K562 (cell line): ENCODE results near the gene ERRFI1. TPM values are rescaled to one million over a fixed set of nuclear protein-coding genes. Genes with fewer than 3 reads are reported as not detected.

Source experiments
- ATAC-seq: fragments of 200-7000 bp; cut with Tn5 transposase; 3 replicates; pipeline ENCODE4 v1.9.1; 2020; ENCODE audit warnings: moderate library complexity
- BruUV-seq: library from RNA; stranded (reverse); fragments of 400-500 nt; replicated peaks from 2 replicates; lab custom pipeline; 2021; lab: Mats Ljungman, UMichigan
- CTCF ChIA-PET: fragments of 300-600 bp; formaldehyde crosslinking; extraction: SDS; loops from one replicate; lab custom pipeline; 2021; ENCODE audit warnings: low intra/inter-chr PET ratio; lab: Yijun Ruan, JAX
- POLR2A ChIA-PET: fragments of 300-600, 350-650 bp; sonication (Branson Sonifier 250); formaldehyde crosslinking; extraction: SDS; loops from one replicate; lab custom pipeline; 2021; ENCODE audit warnings: antibody characterized with exemption, inconsistent platforms; lab: Yijun Ruan, JAX
- DNase-seq, 4 experiments: peaks; one replicate each; pipeline versions ENCODE4 v3.0.0 to v3.0.0-alpha.2; 2011 to 2018; ENCODE audit warnings: low spot score in 3 of 4, mixed read lengths in 3 of 4; ENCODE audit errors: extremely low read depth in 1 of 4
- FAIRE-seq: peaks from 2 replicates; lab custom pipeline; 2011; peaks lifted over from hg19 to GRCh38; lab: Jason Lieb, UNC
- H2AFZ ChIP-seq: 2 replicates; pipeline ENCODE4 v1.6.0; 2011; ENCODE audit warnings: low read depth, low read length, control low read depth, inconsistent platforms
- H3K27ac ChIP-seq: fragments of 200-600 bp; 3 replicates; pipeline ENCODE4 v1.8.0; 2011; ENCODE audit warnings: low read depth, mild to moderate bottlenecking, control low read depth, inconsistent platforms, low read length, moderate library complexity, mixed read lengths; ENCODE audit errors: extremely low read depth
- H3K27me3 ChIP-seq, 2 experiments: fragments of 300-600 bp in 1 of 2; 2 replicates in 1 of 2; 3 replicates in 1 of 2; pipeline versions ENCODE4 v1.6.0 to v1.8.0; 2011; ENCODE audit warnings: inconsistent platforms in 2 of 2, low read length in 2 of 2, mild to moderate bottlenecking in 1 of 2, mixed read lengths in 1 of 2, moderate library complexity in 1 of 2; ENCODE audit not compliant: control insufficient read depth in 2 of 2, insufficient read depth in 2 of 2
- H3K36me3 ChIP-seq: fragments of 300-600 bp; 3 replicates; pipeline ENCODE4 v1.8.0; 2011; ENCODE audit warnings: mild to moderate bottlenecking, low read length, inconsistent platforms; ENCODE audit not compliant: control insufficient read depth, insufficient read depth
- H3K4me1 ChIP-seq, 2 experiments: fragments of 200-600 bp in 1 of 2; replicated peaks in 1 of 2; 2 replicates in 1 of 2; 3 replicates in 1 of 2; pipeline versions ENCODE4 v1.5.1 to v1.8.0; 2011; ENCODE audit warnings: inconsistent platforms in 2 of 2, low read length in 2 of 2, mild to moderate bottlenecking in 1 of 2, mixed read lengths in 1 of 2, moderate library complexity in 1 of 2; ENCODE audit not compliant: control insufficient read depth in 2 of 2, insufficient read depth in 2 of 2
- H3K4me2 ChIP-seq: 2 replicates; pipeline ENCODE4 v1.6.1; 2011; ENCODE audit warnings: low read length, control low read depth, inconsistent platforms, mixed read lengths; ENCODE audit not compliant: insufficient read depth
- H3K4me3 ChIP-seq: fragments of 200-600 bp; sonication (generic), shearing (Covaris generic); 2 replicates; pipeline ENCODE4 v1.5.1; 2016; ENCODE audit warnings: control low read depth, inconsistent platforms
- H3K79me2 ChIP-seq: fragments of 200-600 bp; 3 replicates; pipeline ENCODE4 v1.8.0; 2011; ENCODE audit warnings: low read length, inconsistent platforms; ENCODE audit not compliant: control insufficient read depth, insufficient read depth
- H3K9ac ChIP-seq, 2 experiments: 2 replicates each; pipeline versions ENCODE4 v1.6.0 to v1.6.1; 2011; ENCODE audit warnings: low read depth in 2 of 2, low read length in 2 of 2, control low read depth in 1 of 2, inconsistent platforms in 1 of 2, mild to moderate bottlenecking in 1 of 2, mixed read lengths in 1 of 2; ENCODE audit not compliant: insufficient read depth in 1 of 2
- H3K9me1 ChIP-seq: one replicate; pipeline ENCODE4 v1.6.0; 2011; ENCODE audit warnings: inconsistent platforms, mild to moderate bottlenecking, low read length, moderate library complexity; ENCODE audit not compliant: control insufficient read depth, insufficient read depth
- H3K9me3 ChIP-seq: replicated peaks from 2 replicates; pipeline ENCODE4 v1.5.1; 2011; ENCODE audit warnings: low read depth, low read length, inconsistent platforms; ENCODE audit not compliant: control insufficient read depth, insufficient read depth
- H4K20me1 ChIP-seq: replicated peaks from 2 replicates; pipeline ENCODE4 v1.6.1; 2011; ENCODE audit warnings: low read length, inconsistent platforms, mixed read lengths; ENCODE audit not compliant: control insufficient read depth, insufficient read depth
- BMI1 ChIP-seq: fragments of 150-350 bp; IDR thresholded peaks from 2 replicates; pipeline ENCODE4 v1.6.1; 2014; ENCODE audit warnings: low read length
- ELF2 ChIP-seq: fragments of 250-450 bp; sonication (Bioruptor Pico); IDR thresholded peaks from 2 replicates; pipeline ENCODE4 v1.5.0; 2021; ENCODE audit warnings: mild to moderate bottlenecking
- GTF2B ChIP-seq: IDR thresholded peaks from 2 replicates; pipeline ENCODE4 v1.6.1; 2011; ENCODE audit not compliant: insufficient read length; ENCODE audit errors: extremely low read depth
- PATZ1 ChIP-seq: fragments of 250-450 bp; sonication (Bioruptor Pico); IDR thresholded peaks from 2 replicates; pipeline ENCODE4 v1.5.0; 2020; ENCODE audit warnings: mild to moderate bottlenecking, borderline replicate concordance
- RFX1 ChIP-seq: fragments of 450-650 bp; IDR thresholded peaks from 2 replicates; pipeline ENCODE4 v1.6.1; 2016; ENCODE audit warnings: mild to moderate bottlenecking, moderate library complexity
- SAFB2 ChIP-seq: fragments of 200-400 bp; formaldehyde crosslinking; IDR thresholded peaks from 2 replicates; pipeline ENCODE4 v1.6.1; 2018; ENCODE audit warnings: borderline replicate concordance, low read length, low read depth, moderate library complexity; ENCODE audit not compliant: severe bottlenecking
- TRIM24 ChIP-seq, 2 experiments: fragments of 450-650 bp; IDR thresholded peaks; 2 replicates each; pipeline ENCODE4 v1.6.1; 2016
- ZBTB11 ChIP-seq, 3 experiments: fragments of 200-800 bp in 1 of 3; fragments of 250-450 bp in 1 of 3; fragments of 450-650 bp in 1 of 3; sonication (Bioruptor Pico) in 1 of 3; sonication (Bioruptor generic) in 1 of 3; formaldehyde crosslinking in 1 of 3; IDR thresholded peaks; 2 replicates each; pipeline versions ENCODE4 v1.6.1 to v1.8.0; 2016 to 2022; ENCODE audit warnings: mild to moderate bottlenecking in 2 of 3, missing genetic modification characterization in 2 of 3, missing compliant biosample characterization in 1 of 3, moderate library complexity in 1 of 3
- ZBTB7A ChIP-seq: IDR thresholded peaks from 2 replicates; pipeline ENCODE4 v1.6.1; 2011; ENCODE audit warnings: low read depth, mild to moderate bottlenecking, low read length, moderate library complexity, borderline replicate concordance; ENCODE audit not compliant: control insufficient read depth
- ZNF316 ChIP-seq: fragments of 450-650 bp; IDR thresholded peaks from 2 replicates; pipeline ENCODE4 v1.6.1; 2016
- WGBS: fragments of 100-300 bp; shearing (Covaris generic); methylation state at CpG from one replicate; pipeline ENCODE4 v1.1.6; 2016; ENCODE audit warnings: low coverage, mixed read lengths; ENCODE audit not compliant: insufficient coverage; ENCODE audit errors: missing lambda C conversion rate; 5-methylcytosine and 5-hydroxymethylcytosine counted together
- in situ Hi-C: fragments of 300-500 bp; cut with MboI; formaldehyde crosslinking; loops from 4 replicates; pipeline ENCODE4 v1.15.0; 2018; ENCODE audit warnings: inconsistent platforms, mixed read lengths
- intact Hi-C: fragments of 100-400 bp; cut with micrococcal nuclease; formaldehyde crosslinking; loops from 2 replicates; pipeline ENCODE4 v1.14.2; 2022
- polyA plus RNA-seq, 8 experiments: library from polyadenylated mRNA; depleted of rRNA in 4 of 8; stranded (reverse) in 5 of 8; unstranded in 3 of 8; fragments of >200 nt; fragmentation: Nextera tagmentation in 2 of 8; fragmentation: Illumina TruSeq in 1 of 8; extraction: Ambion mirVana in 2 of 8; extraction: Trizol in 1 of 8; gene quantifications; 2 replicates each; pipeline versions ENCODE4 v1.2.1 to v1.2.3, GENCODE V29; 2011 to 2014; ENCODE audit warnings: inconsistent platforms in 1 of 8, missing spikeins in 1 of 8
- total RNA-seq, 7 experiments: library from RNA; depleted of rRNA in 6 of 7; stranded (reverse); fragments of >200 nt in 6 of 7; fragmentation: Illumina TruSeq in 2 of 7; extraction: Trizol in 2 of 7; gene quantifications; 2 replicates each; pipeline versions ENCODE4 v1.2.1 to v1.2.3, GENCODE V29; 2011 to 2021; ENCODE audit warnings: low replicate concordance in 1 of 7

ERRFI1 gene
- total and polyA plus RNA-seq, 9 of the 15 experiments (the other 6 are each of a cell fraction or from before 2014, with no cell fraction given), result 0.67 to 4.4 (median 1.1) TPM

GRCh38 chr1:8024329-8024728 is 1.8 kb downstream of the ERRFI1 start:
- no peak for FAIRE-seq
- H4K20me1 ChIP-seq, result peaks cover 6% of the 10 kb centered on the region
- ATAC-seq, result no peak
- no TSS peak for BruUV-seq
- no peaks in the 10 kb centered on the region for H3K79me2 ChIP-seq
- H3K9me1 ChIP-seq, result no peaks in the 10 kb centered on the region
- peaks cover 5 to 16% of the 10 kb centered on the region in 2 experiments; a peak in 3 of 5 replicates for H3K4me1 ChIP-seq
- no peaks in the 10 kb centered on the region for H3K9me3 ChIP-seq
- CTCF ChIA-PET, result no interaction called here
- no peak overlapping the region for H2AFZ ChIP-seq
- no peak overlapping the region for H3K27ac ChIP-seq
- H3K36me3 ChIP-seq, result no peaks in the 10 kb centered on the region
- POLR2A ChIA-PET, result interaction anchor here (0.7 kb wide), 1 partner anchor 183 kb away, joined by 3 read pairs; no protein-coding TSS in a partner anchor
- H3K4me2 ChIP-seq, result no peak overlapping the region
- H3K9ac ChIP-seq, result no peak overlapping the region
- peaks cover 35 to 37% of the 10 kb centered on the region in 2 experiments for H3K27me3 ChIP-seq
- in situ Hi-C loops, result no loop called here
- 17% methylated on average over 3 of the region's 3 CpGs for WGBS
- intact Hi-C loops, result no loop called here
- no peak overlapping the region for H3K4me3 ChIP-seq
- peak; percentile 32; the same call in 1 of the 2 replicates for TF ChIP-seq BMI1
- TF ChIP-seq ZNF316, result peak; percentile 49
- peak; percentile 17 to 22; a peak in 1 of 4 replicates for TF ChIP-seq TRIM24 (IDR thresholded peaks at IDR 0.05)
- no peak for TF ChIP-seq SAFB2
- TF ChIP-seq GTF2B, result no peak
- TF ChIP-seq ELF2 (CRISPR knock-in tag), result no peak
- no peak for DNase-seq

- no peak overlapping the region for H2AFZ ChIP-seq
Observed at GRCh38 chr1:8023995-8024313, 2.2 kb downstream of the ERRFI1 start.

More at GRCh38 chr1:8023995-8024313, 2.2 kb downstream of the ERRFI1 start:
- TF ChIP-seq ZBTB11 (CRISPR knock-in tag; IDR thresholded peaks at IDR 0.05), result no peak
- no peak for TF ChIP-seq RFX1
- no peak for TF ChIP-seq PATZ1 (CRISPR knock-in tag)
- TF ChIP-seq ZBTB7A, result no peak
- Histone ChIP-seq H3K36me3 (no peaks in the 10 kb centered on the region), H3K27ac (no peak overlapping the region), H3K79me2 (no peaks in the 10 kb centered on the region), H3K27me3 (peaks cover 35 to 37% of the 10 kb centered on the region in 2 experiments), H3K9me1 (no peaks in the 10 kb centered on the region), H3K9ac (no peak overlapping the region), H3K4me3 (no peak overlapping the region), H3K9me3 (no peaks in the 10 kb centered on the region), H4K20me1 (peaks cover 6% of the 10 kb centered on the region), H3K4me1 (peaks cover 5 to 16% of the 10 kb centered on the region in 2 experiments; a peak in 3 of 5 replicates), H3K4me2 (no peak overlapping the region)
- ChIA-PET POLR2A (interaction anchor here (0.7 kb wide), 1 partner anchor 182 kb away, joined by 3 read pairs; no protein-coding TSS in a partner anchor), CTCF (no interaction called here)
- BruUV-seq, result no TSS peak
- in situ Hi-C loops, result no loop called here
- intact Hi-C loops, result no loop called here
- WGBS, result 6% methylated on average over 1 of the region's 1 CpG
- peak; percentile 26 for FAIRE-seq
- DNase-seq, result no peak
- no peak for ATAC-seq
